T1000 (cell line): ENCODE results near the gene TRPM3.
"Not testable (repeated sequence)": the region's sequence is repeated elsewhere in the genome, so short reads cannot be mapped to it uniquely, and the experiment has no call there.

Source experiments
- DNase-seq: peaks from one replicate; lab custom pipeline; 2025; ENCODE audit warnings: mixed read lengths; lab: John Stamatoyannopoulos, UW

Gene TRPM3

DNA sequence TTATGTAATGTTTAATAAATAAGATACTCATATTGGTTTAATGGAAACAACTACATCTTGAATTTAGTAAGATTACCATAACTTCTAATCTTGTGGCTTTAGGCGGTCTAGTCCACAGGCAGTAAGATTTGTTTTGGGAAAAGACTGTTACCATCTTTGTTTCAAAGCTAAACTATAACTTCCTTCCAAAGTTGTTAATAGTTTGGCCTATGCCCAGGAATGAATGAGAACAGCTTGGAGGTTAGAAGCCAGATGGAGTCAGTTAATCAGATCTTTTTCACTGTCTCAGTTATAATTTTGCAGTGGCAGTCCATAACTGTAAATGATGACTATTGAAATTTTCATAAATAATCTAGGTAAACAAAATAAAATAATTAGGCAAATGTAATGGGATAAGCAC lies 465.1 kb downstream of the TRPM3 start:
- no peak for DNase-seq

DNA sequence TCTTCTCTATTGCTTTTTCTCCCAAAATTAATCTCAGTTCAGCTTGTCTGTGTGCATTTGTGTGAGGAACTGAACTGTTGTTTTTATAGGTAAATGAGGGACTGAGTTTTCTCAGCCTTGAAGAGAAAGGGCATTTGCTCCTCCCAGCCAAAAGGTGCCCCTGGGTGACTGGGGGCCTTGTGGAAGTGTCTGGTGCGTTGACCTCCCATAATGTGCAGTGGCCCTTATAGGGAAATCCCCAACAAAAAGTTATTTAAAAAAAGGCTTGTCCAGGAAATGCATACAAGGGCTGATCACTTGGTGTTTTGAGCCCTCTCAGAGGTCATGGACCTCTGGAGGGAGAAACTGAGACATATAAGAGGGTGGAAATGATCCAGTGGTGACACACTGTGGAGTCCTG lies 467.3 kb downstream of the TRPM3 start:
- no peak for DNase-seq

DNA sequence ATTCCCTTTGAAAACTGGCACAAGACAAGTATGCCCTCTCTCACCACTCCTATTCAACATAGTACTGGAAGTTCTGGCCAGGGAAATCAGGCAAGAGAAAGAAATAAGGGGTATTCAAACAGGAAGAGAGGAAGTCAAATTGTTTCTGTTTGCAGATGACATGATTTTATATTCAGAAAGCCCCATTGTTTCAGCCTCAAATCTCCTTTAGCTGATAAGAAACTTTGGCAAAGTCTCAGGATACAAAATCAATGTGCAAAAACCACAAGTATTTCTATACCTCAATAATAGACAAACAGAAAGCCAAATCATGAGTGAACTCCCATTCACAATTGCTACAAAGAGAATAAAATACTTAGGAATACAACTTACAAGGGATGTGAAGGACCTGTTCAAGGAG lies 476.8 kb downstream of the TRPM3 start:
- not testable (repeated sequence) for DNase-seq

DNA sequence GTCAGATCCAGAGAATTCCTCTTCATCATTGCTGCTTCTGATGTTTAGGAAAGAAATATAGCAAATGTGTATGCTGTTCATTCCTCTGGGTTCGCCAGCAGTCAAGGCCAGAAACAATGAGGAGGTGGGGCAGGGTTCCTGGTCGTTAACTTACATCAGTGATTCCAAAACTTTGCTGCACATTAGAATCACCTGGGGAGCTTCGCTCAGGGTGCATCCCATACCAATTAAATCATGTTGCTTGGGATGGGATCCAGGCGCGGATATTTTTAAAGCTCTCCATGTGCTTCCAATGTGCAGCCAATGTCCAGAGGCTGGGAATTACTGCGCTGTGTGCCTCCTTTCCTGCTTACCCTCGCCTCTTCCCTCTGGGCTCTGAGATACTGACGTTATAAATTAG lies 479.1 kb downstream of the TRPM3 start:
- no peak for DNase-seq

DNA sequence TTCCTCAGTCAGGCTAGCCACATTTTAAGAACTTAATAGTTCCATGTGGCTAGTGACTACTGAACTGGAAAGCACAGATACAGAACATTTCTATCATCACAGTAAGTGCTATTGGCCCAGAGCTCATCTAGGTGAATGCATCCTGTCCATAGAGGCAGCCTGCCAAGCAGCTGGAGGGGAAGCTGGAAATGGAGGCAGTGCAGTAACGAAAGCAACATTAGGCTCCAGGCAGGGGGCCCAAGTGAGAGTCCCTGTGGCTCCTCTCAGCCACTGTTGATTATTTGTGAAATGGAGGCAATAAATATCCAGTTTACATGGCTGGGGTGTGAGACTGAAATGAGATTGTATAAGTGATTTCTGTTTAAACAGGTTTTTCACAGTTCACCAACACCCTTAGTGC lies 479.8 kb downstream of the TRPM3 start:
- DNase-seq, result no peak

DNA sequence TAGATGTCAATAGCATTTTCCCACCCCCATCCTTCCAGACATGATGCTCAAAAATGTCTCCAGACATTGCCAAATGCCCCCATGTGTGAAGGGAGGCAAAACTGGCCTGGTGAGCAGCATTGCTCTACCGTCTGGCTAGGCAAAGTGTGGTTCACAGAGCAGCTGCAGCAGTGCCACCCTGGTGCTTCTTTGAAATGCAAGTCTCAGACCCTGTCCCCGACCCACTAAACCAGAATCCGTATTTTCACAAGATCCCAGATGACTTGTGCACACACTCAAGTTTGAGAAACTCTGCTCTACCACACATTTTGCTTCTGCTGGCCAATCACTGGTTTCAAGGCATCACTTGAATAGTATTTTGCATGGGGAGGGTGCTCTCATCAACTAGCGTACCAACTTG lies 480.4 kb downstream of the TRPM3 start:
- DNase-seq, result no peak

DNA sequence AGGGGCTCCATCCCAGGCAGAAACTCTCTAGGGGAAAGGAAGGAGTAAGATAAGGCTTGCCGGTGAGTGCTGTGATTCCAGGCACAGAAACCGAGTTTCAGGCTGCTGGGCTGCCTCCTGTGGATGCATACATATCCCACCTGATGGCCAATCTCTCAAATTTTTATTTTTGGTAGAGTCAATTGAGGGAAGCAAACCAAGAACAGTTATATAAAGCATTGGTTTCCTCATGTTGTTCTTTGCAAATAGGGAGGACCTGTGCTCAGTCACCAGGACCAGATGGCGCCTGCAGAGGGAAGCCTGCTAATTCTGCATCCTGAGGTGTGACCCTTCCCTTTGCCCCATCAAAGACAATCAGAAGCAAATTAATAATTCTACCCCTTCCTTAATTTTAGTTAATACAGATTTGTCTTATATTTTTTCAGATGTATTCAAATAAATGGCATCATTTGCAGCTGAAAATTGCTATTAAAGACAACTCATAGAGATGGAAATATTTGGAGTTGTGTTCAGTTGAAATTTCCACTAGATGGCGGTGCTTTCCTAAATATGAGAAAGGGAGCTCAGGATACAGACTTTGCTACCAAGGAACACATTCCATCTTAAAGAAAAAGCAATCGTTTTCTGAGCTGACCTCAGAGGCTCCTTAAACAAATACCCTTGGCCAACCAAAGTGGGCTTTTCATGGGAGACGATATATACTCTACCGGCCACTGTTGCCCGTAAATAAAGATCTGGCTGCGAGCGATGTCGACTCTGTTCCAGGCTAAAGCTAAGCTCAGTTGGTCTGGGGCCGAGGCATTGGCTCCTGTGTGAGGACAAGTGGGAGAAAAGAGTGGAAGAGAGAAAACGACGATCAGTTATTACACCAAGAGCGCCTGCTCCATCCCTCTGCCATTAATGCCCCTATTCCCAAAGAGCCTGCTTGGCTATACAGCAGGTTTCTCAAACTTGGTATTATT lies 481.3 kb downstream of the TRPM3 start:
- DNase-seq, result no peak

DNA sequence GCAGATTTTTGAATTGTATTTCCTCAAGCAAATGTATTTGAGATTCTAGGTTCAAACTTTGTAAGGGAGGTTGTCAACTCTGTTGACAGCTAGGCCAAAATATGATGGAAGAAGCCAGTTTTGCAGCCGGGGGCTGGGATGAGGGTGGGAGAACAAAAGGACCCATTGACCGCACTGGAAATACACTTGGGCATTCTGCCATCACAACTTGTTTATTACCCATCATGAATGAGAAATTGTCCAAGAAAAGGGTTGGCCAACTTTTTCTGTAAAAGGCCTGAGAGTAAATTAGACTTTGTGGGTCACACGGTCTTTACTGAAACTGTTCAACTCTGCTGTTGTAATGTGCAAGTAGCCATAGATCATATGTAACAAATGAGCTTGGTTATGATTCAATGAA lies 485.6 kb downstream of the TRPM3 start:
- DNase-seq, result no peak

DNA sequence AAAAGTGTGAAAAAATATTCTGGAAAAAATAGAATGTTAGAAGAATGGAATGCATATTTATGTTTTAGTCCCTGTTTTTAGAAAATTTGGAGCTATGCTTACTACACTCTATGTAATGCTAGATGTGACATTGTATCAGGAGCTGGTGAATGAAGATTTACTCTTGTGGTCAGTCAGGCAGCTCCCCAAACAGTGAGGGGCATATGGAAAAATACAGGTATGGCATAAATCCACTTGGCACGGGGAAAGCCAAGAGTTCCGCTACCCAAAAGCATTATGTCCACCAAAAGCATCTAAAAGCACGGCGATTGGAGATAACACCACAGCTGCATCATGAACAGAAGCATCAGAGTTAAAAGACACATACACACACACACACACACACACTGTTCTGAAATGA lies 486.7 kb downstream of the TRPM3 start:
- no peak for DNase-seq

DNA sequence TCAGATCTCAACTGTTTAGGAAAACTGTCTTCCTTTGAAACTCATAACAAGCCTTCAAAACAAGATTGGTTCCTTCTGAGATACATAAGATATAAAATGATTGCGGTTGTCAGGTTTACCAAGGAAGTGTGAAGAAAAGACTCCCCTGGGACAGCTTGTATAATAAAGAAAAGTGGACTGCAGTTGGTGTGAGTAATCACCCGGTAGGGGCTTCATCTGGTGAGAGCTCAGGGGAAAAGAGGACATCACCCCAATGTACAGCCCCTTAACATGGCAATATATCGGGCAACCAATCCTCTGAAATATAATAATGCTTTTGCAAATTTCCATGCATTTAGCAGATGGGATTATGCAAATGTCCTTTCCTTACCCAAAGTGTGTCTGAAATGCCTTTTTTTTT lies 490.4 kb downstream of the TRPM3 start:
- DNase-seq, result no peak

DNA sequence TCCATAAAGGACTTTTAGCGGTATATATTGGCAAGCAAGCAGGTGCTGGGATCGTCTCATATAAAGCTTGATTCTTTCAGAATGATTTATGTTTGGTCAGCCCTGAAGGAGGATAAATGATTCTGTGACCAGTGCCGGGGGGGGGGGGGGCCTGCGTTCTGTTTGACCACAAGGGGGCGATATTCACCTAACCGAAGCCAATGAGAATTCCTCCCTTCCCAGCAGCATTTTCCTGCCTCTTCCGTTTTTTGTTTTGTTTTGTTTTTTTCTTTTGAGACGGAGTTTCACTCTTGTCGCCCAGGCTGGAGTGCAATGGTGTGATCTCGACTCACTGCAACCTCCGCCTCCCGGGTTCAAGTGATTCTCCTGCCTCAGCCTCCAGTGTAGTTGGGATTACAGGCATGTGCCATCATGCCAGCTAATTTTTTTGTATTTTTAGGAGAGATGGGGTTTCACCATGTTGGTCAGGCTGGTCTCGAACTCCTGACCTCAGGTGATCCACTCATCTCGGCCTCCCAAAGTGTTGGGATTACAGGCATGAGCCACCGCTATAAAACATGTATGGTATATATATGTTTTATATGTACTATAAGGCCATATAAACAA lies 492.2 kb downstream of the TRPM3 start:
- DNase-seq, result not testable (repeated sequence)

DNA sequence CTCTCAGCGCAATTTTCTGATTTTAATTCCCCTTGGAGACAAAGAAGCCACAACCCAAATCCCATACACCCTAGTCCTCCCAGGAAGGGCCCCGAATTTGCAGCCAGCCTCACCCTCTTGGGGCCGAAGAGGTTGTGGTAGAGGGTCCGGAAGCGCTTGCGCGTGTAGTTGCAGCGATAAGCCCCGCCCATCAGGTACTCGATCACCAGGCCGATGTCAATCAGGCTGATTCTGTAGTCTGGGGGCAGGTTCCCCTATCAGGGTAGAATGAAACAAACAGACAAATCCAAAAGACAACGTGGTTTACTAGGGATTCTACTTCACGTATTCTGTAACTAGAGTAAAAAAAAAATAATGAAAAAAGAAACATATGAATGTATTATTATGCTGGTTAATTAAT lies 496.3 kb downstream of the TRPM3 start:
- DNase-seq, result no peak

DNA sequence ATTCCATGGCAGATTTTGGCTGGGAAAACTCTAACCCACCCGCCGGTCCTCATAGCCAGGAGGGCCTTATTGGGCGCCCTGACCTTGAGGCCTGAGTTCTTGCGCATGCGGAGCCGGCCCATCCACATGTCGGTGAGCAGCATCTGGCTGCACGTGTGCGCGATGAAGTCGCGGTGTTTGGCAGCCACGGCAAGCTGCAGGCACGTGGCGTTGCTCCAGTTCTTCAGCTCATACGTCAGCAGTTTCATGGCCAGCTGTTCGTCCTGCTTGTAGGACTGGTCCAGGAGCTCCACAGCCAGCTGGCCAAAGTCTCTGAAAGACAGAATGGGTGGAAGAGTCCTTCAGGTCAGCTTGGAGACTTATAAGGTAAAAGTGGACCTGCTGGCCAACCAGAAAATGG lies 502.6 kb downstream of the TRPM3 start:
- DNase-seq, result no peak

DNA sequence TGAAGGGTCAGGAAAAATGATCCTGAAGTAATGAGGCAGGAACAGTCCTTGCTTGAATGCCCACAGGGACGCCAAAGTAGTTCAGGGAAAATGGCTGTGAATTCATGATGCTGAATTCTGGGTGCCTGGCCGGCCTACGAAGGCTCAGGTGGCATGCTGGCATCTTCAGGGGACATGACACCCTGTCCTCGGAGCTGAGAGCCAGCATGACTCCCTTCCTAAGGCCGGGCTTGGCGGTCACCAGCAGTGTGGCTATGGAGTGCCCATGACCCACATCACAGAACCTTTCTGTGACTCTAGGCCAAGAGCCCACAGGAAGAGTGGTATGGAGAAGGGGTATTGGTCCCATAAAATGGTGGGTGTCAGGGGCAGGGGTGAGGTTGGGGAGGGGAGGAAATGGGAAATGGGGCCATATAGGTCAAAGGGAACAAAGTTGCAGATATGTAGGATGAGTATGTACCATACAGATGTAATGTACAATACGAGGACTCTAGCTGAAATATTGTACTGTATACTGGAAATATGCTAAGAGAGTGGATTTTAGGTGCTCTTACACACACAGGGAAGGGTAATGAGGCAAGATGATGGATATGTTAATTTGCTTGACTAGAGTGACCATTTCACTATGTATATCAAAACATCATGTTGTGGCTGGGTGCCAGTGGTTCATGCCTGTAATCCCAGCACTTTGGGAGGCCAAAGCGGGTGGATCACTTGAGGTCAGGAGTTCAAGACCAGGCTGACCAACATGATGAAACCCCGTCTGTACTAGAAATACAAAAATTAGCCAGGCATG lies 504.2 kb downstream of the TRPM3 start:
- no peak for DNase-seq

DNA sequence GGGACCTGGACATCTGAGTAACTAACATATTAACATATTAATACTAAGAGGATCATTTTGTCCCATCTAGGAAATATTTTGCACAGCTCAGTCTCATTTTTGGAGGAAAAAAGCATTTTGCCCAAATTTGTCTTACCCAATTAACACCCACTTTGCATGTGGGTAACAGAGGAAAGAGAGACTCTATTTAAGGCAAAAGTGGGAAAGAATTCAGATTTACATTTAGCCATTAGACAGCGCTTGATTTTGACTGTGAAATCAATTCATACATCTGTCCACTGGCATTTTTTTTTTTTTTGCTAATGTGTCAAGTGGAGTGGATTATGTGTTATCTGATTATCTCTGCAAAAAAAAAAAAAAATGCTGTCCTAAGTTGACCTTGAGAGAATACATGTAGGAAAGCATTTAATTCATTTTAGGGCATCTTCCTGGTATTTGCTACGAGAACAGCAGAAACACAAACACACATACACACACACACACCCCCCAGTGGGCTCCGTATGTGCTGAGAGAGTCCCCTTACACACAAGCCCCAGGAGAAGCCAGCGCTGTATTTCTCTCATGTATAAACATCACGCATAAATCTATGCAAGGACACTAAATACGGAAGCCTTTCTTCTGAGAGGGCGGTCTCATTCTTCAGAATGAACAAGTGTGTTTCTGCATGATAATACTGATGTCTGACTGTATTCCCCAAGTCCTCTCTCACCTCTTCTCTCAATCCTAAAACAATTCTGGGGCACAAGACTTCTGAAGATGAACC lies 505.0 kb downstream of the TRPM3 start:
- DNase-seq, result no peak

DNA sequence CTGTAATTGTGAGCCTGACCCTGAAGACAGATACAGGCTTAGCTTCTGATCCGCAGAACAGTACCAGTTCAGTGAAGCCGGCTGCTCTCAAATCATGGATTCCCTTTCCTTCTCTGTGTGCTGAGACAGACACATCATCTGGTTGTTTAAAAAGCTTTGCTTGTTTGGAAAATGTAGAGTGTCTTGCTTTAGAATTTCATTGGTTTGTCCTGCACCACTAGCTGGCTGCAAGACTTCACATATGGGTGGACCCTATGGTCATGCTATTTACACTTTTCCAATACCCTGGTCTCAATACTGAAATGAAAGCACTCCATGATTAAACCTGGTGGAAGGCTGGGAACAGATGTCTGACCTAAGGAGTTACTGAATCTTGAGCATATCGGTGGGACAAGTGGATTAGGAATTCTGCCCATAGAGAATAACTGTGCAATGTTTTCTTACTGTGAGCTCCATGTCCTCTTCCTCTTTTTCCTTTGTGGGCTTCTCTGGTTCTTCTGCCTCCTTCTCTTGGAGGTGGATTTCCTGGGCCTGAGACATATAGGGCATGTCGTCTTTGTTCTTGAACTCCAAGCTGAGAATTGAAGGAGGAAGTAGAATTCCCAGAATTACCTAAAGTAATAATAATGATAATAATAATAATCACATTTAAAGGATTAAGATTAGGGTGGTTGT lies 505.8 kb downstream of the TRPM3 start:
- no peak for DNase-seq

DNA sequence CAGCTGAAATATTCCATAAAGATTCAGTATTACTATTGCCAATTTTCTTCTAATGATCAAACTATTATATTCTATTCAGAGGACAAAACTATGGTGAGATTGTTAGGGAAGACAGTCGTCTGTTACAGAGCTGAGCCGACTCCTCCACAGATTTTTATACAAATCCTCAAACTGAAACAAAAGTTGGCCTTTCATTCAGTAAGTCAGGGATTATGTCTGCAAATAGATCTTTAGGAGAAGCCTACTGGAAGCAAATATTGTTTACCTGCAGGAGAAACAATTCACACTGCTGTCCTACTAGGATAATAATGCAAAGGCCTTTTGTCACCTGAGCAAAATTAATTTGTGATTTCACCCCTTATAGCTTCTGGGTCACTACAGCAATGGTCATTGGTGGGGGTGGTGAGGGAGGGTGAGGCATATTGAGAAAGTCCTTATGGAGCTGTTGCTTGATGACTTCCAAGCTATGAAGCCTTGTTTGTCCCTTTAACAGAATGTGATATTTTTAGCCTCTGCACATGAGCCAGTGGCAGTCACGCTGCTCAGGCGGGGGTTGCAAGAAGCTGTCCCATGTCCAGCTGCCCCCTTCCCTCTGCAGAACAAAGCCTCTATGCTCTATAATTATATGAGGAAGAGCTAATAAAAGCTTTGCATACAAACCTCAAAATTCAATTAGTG lies 506.5 kb downstream of the TRPM3 start:
- DNase-seq, result no peak

DNA sequence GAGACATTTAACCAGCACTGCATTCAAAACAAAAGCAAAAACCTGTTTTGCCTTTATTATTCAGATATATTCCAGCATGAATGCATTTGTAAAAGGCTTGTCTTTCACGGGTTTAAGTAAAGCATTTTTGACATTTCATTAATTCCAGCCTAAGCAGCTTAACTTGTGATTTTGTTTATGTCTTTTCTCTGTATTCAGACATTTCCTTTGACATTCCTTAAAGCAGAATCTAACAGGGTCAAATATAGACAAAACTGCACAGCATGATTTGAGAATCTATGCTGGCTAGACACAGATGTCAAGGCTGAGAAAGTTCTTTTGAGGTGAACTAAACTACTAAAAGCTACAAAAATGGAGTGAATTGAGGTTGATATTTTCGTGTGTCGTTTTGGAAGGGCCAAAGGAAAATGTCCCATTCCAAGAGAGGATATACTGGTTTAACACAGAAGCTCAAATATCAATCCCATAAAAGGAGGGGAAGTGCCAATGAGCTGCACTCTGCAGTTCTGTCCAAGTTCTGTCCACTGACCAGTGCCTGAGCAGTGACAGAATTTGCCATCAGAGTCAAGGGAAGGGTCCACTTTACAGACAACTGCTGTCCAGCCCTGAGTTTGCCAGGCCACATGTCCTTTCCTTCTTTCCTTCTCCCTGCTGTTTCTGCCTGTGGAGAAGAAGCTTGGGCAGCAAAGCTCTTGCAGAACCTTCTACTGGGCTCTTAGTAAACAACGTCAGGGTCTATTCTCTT lies 508.2 kb downstream of the TRPM3 start:
- no peak for DNase-seq

DNA sequence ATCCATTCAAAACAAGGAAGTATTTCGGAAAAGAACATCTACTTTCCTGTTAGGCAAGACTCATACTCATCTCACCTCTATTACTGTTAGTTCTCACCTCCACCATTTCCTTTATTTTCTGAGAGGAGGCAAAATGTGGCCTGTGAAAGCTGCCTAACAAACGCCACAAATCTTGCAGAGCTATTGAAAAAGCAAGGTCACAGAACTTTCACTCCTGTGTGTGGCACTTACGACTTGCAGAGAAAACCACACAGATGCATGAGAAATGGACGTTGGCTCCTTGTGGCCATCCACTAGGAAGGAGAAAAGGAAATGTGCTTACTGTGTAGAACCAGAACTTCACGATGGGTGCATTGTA lies 511.2 kb downstream of the TRPM3 start:
- no peak for DNase-seq
